Body of pancreas (tissue), 4 donors: Measurements from ENCODE around the gene SLC2A5. TPM values are rescaled to one million over a fixed set of nuclear protein-coding genes. Genes with fewer than 3 reads are reported as not detected.

ENCODE experiments used
- ATAC-seq: fragments of 150-250 bp; one replicate; pipeline ENCODE4 v1.9.1; 2016
- DNase-seq, 4 donors: peaks; one replicate each; pipeline ENCODE4 v3.0.0-alpha.2; 2019
- H3K27ac ChIP-seq, 4 donors: fragments of 200-600 bp; sonication (generic); 1 replicate in 3 of 4; 2 replicates in 1 of 4; pipeline versions ENCODE4 v1.5.1 to v1.6.1; 2016 to 2019; ENCODE audit warnings: mild to moderate bottlenecking in 1 of 4, mixed read lengths in 1 of 4, moderate library complexity in 1 of 4
- H3K27me3 ChIP-seq, 2 donors: fragments of 200-600 bp; sonication (generic); one replicate each; pipeline ENCODE4 v1.6.0; 2016; ENCODE audit warnings: mild to moderate bottlenecking in 1 of 2
- H3K36me3 ChIP-seq, 2 donors: fragments of 200-600 bp; sonication (generic); replicated peaks in 1 of 2; 2 replicates each; pipeline ENCODE4 v1.5.1; 2016; ENCODE audit warnings: low read depth in 2 of 2; ENCODE audit not compliant: insufficient read depth in 1 of 2
- H3K4me1 ChIP-seq: fragments of 200-600 bp; sonication (generic); one replicate; pipeline ENCODE4 v1.6.0; 2016
- H3K4me3 ChIP-seq, 2 donors: fragments of 200-600 bp; sonication (generic); 1 replicate in 1 of 2; 2 replicates in 1 of 2; pipeline ENCODE4 v1.5.1; 2016 to 2019
- H3K9me3 ChIP-seq, 3 donors: fragments of 200-600 bp; sonication (generic); 1 replicate in 2 of 3; 2 replicates in 1 of 3; pipeline ENCODE4 v1.5.1; 2016
- CTCF ChIP-seq, 7 experiments: fragments of 450-650 bp in 4 of 7; fragments of 200-600 bp in 3 of 7; sonication (generic) in 3 of 7; IDR thresholded peaks; one replicate each; pipeline ENCODE4 v1.5.1; 2016 to 2019; ENCODE audit warnings: antibody characterized with exemption in 7 of 7
- POLR2A ChIP-seq, 3 donors: fragments of 450-650 bp; IDR thresholded peaks; one replicate each; pipeline ENCODE4 v1.6.1; 2016; ENCODE audit warnings: antibody characterized with exemption in 3 of 3, mild to moderate bottlenecking in 2 of 3
- WGBS, 2 donors: methylation state at CpG; one replicate each; pipeline ENCODE4 v1.1.5; 2017; 5-methylcytosine and 5-hydroxymethylcytosine counted together
- intact Hi-C: fragments of 100-400 bp; cut with DNase I; formaldehyde crosslinking; loops from one replicate; pipeline ENCODE4 v1.15.1; 2023
- total RNA-seq, 2 donors: library from RNA; depleted of rRNA; stranded (reverse); fragments of >200 nt; gene quantifications; one replicate each; pipeline ENCODE4 v1.1.0, GENCODE V29; 2016

The SLC2A5 gene
- total RNA-seq, 2 donors from 2014 or later = under 0.01 to 0.26 TPM

GRCh38 chr1:8989061-8989460 lies 80.4 kb downstream of the SLC2A5 start:
- Histone ChIP-seq H3K9me3 (no peaks in the 10 kb centered on the region), H3K4me1 (peaks cover 4% of the 10 kb centered on the region), H3K4me3 (no peak overlapping the region), H3K36me3 (no peaks in the 10 kb centered on the region), H3K27me3 (no peaks in the 10 kb centered on the region), H3K27ac (no peak overlapping the region)
- DNase-seq = no peak
- TF ChIP-seq CTCF (IDR thresholded peaks at IDR 0.05) = no peak
- TF ChIP-seq POLR2A (IDR thresholded peaks at IDR 0.05) = no peak
- ATAC-seq = no peak
- intact Hi-C loops = no loop called here
- 60 to 84% methylated on average over 3 to 11 of the region's 11 CpGs for WGBS, 2 donors

DNA sequence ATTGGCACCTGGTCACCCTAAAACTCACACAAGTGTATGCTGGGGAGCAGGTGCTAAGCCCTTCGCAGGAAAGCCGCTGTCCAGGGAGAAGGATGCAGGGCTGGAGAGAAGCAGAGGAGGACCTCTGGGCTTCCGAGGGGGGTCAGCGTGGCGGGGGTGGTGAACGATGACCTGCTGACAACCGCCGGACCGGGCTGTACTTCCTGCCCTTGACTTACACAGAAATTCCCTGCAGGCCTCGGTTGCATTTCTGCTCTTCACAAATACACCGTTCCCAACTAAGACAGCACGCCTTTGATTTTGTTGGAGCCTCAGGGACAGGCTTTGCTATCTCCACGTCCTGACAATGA lies 80.8 kb downstream of the SLC2A5 start:
- intact Hi-C loops = no loop called here
- no peak overlapping the region for H3K4me3 ChIP-seq
- no peaks in the 10 kb centered on the region for H3K36me3 ChIP-seq
- H3K27ac ChIP-seq = no peak overlapping the region
- DNase-seq (no peak), ATAC-seq (no peak)
- H3K9me3 ChIP-seq = no peaks in the 10 kb centered on the region
- no peaks in the 10 kb centered on the region for H3K27me3 ChIP-seq
- TF ChIP-seq CTCF (IDR thresholded peaks at IDR 0.05) (no peak), POLR2A (IDR thresholded peaks at IDR 0.05) (no peak)
- H3K4me1 ChIP-seq = peaks cover 4% of the 10 kb centered on the region
- WGBS, 2 donors = 62 to 91% methylated on average over 9 to 13 of the region's 13 CpGs

DNA sequence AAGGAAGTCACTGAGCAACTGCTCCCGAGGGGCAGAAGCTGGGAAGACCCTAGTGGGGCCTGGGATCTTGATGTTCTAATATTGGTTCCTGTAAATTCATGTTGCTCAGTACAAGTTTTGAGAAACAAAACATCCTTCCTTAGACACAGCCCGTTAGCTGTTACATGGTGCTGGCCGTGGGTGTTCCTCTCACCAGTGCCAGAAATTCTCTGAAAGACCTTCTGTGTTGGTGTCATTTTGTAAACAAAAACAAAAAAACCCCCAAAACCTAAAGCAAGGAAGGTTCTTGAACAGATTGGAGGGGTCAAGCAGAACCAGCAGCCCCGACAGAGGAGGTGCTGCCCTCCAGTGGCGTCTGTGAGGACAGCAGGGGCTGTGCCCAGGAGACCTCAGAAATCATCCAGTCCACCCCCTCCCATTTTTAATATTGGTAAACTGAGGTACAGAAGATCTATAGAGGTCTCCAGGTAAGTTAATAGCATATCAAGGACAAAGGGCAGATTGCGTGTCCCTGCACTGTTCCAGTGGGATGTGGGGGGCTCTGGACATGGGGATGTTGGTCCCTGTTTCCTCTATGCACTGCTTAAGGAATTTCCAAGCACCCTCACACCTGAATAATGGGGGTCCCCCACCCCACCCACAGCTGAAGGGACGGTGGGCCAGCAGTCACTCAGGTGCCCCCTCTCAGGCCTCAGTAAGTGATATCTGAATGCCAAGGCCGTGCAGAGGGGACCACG lies 81.4 kb downstream of the SLC2A5 start:
- ATAC-seq (peak; percentile 51), DNase-seq (peak; percentile 44 to 63 (median 51))
- intact Hi-C loops = no loop called here
- TF ChIP-seq CTCF (IDR thresholded peaks at IDR 0.05) = peak; percentile 70 to 94 (median 77)
- TF ChIP-seq POLR2A (IDR thresholded peaks at IDR 0.05) = no peak
- no peak overlapping the region for H3K4me3 ChIP-seq
- H3K27ac ChIP-seq = no peak overlapping the region
- peaks cover 4% of the 10 kb centered on the region for H3K4me1 ChIP-seq
- no peaks in the 10 kb centered on the region for H3K27me3 ChIP-seq
- no peaks in the 10 kb centered on the region for H3K9me3 ChIP-seq
- H3K36me3 ChIP-seq = no peaks in the 10 kb centered on the region
- 15 to 24% methylated on average over 5 to 9 of the region's 9 CpGs for WGBS, 2 donors

GRCh38 chr1:8986814-8987190 lies 82.6 kb downstream of the SLC2A5 start:
- ATAC-seq (no peak), DNase-seq (no peak)
- no peak for TF ChIP-seq POLR2A (IDR thresholded peaks at IDR 0.05)
- TF ChIP-seq CTCF (IDR thresholded peaks at IDR 0.05) = no peak
- peak overlapping the region in 1 of 4 donors; percentile 10 for H3K27ac ChIP-seq
- no peaks in the 10 kb centered on the region for H3K9me3 ChIP-seq
- H3K36me3 ChIP-seq = no peaks in the 10 kb centered on the region
- H3K4me3 ChIP-seq = no peak overlapping the region
- 82 to 88% methylated on average over 10 of the region's 10 CpGs for WGBS, 2 donors
- H3K4me1 ChIP-seq = peaks cover 4% of the 10 kb centered on the region
- no peaks in the 10 kb centered on the region for H3K27me3 ChIP-seq
- intact Hi-C loops = no loop called here
